ENCODE measurements around the gene MCU.

DNA sequence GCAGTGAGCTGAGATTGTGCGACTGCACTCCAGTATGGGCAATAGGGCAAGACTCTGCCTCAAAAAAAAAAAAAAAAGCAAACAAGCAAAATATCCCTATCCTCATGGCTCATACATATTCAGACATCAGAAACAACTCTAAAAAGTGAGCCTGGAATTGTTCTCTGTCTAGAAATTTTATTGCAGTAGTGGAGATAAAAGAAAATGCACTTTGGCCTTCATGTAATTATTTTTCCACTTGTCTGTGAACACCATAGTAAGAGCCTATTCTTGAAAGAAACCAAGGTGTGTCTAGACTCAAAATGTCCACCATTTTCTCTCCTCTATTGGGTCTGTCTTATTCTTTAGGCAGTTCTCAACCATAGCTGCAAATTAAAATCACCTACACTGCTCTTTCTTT lies 30.5 kb upstream of the MCU start:
- TF ChIP-seq EZH2 (IDR thresholded peaks at IDR 0.05; ENCODE audit: insufficient read depth, low read length): no peak
- TF ChIP-seq, protein P1, sequence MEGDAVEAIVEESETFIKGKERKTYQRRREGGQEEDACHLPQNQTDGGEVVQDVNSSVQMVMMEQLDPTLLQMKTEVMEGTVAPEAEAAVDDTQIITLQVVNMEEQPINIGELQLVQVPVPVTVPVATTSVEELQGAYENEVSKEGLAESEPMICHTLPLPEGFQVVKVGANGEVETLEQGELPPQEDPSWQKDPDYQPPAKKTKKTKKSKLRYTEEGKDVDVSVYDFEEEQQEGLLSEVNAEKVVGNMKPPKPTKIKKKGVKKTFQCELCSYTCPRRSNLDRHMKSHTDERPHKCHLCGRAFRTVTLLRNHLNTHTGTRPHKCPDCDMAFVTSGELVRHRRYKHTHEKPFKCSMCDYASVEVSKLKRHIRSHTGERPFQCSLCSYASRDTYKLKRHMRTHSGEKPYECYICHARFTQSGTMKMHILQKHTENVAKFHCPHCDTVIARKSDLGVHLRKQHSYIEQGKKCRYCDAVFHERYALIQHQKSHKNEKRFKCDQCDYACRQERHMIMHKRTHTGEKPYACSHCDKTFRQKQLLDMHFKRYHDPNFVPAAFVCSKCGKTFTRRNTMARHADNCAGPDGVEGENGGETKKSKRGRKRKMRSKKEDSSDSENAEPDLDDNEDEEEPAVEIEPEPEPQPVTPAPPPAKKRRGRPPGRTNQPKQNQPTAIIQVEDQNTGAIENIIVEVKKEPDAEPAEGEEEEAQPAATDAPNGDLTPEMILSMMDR (IDR thresholded peaks at IDR 0.05; ENCODE audit: insufficient read depth, low read depth, low read length): no peak
